ENCODE results near the gene GPR55.

GPR55 gene

GRCh38 chr2:230900336-230900995 is 24.6 kb downstream of the GPR55 start:
- no peaks in the 10 kb centered on the region for H3K27me3 ChIP-seq (ENCODE audit: insufficient read depth, poor library complexity, severe bottlenecking)
- no peak overlapping the region for H3K4me3 ChIP-seq (replicated peaks; ENCODE audit: insufficient read depth, low read length)
- H3K27ac ChIP-seq (replicated peaks): no peak overlapping the region
- no peak for DNase-seq (ENCODE audit: low read depth in 1 of 2, low spot score in 1 of 2)
- TF ChIP-seq REST (IDR thresholded peaks at IDR 0.05; ENCODE audit: insufficient replicate concordance, low read depth) (no peak), GABPA (IDR thresholded peaks at IDR 0.05; ENCODE audit: low read depth) (no peak), CTCF (IDR thresholded peaks at IDR 0.05; ENCODE audit: insufficient read depth, low read length) (no peak), POLR2AphosphoS5 (IDR thresholded peaks at IDR 0.05; ENCODE audit: low read depth) (no peak), SPI1 (IDR thresholded peaks at IDR 0.05; ENCODE audit: borderline replicate concordance, low read depth) (no peak)

GRCh38 chr2:230899786-230900185 is 25.3 kb downstream of the GPR55 start:
- H3K27ac ChIP-seq (replicated peaks): no peak overlapping the region
- H3K4me3 ChIP-seq (replicated peaks; ENCODE audit: insufficient read depth, low read length): no peak overlapping the region
- DNase-seq (ENCODE audit: low read depth in 1 of 2, low spot score in 1 of 2): no peak
- no peaks in the 10 kb centered on the region for H3K27me3 ChIP-seq (ENCODE audit: insufficient read depth, poor library complexity, severe bottlenecking)
- TF ChIP-seq REST (IDR thresholded peaks at IDR 0.05; ENCODE audit: insufficient replicate concordance, low read depth) (no peak), POLR2AphosphoS5 (IDR thresholded peaks at IDR 0.05; ENCODE audit: low read depth) (no peak), SPI1 (IDR thresholded peaks at IDR 0.05; ENCODE audit: borderline replicate concordance, low read depth) (no peak), GABPA (IDR thresholded peaks at IDR 0.05; ENCODE audit: low read depth) (no peak), CTCF (IDR thresholded peaks at IDR 0.05; ENCODE audit: insufficient read depth, low read length) (no peak)

- DNase-seq (ENCODE audit: low read depth in 1 of 2, low spot score in 1 of 2): no peak
- no peaks in the 10 kb centered on the region for H3K27me3 ChIP-seq (ENCODE audit: insufficient read depth, poor library complexity, severe bottlenecking)
- H3K4me3 ChIP-seq (replicated peaks; ENCODE audit: insufficient read depth, low read length): no peak overlapping the region
- no peak overlapping the region for H3K27ac ChIP-seq (replicated peaks)
- TF ChIP-seq POLR2AphosphoS5 (IDR thresholded peaks at IDR 0.05; ENCODE audit: low read depth) (no peak), REST (IDR thresholded peaks at IDR 0.05; ENCODE audit: insufficient replicate concordance, low read depth) (no peak), CTCF (IDR thresholded peaks at IDR 0.05; ENCODE audit: insufficient read depth, low read length) (no peak), SPI1 (IDR thresholded peaks at IDR 0.05; ENCODE audit: borderline replicate concordance, low read depth) (no peak), GABPA (IDR thresholded peaks at IDR 0.05; ENCODE audit: low read depth) (no peak)
Measured at GRCh38 chr2:230899287-230899686, 25.8 kb downstream of the GPR55 start.

All from HL-60 (cell line).